ENCODE results near the gene AP3B1. TPM values are rescaled to one million over a fixed set of nuclear protein-coding genes. Genes with fewer than 3 reads are reported as not detected.
"Not testable (repeated sequence)": the region's sequence is repeated elsewhere in the genome, so short reads cannot be mapped to it uniquely, and the experiment has no call there.

The AP3B1 gene
- total RNA-seq, 5 donors from 2014 or later (not counting 1 experiment from before 2014, with no cell fraction given) = 26.2 to 40.8 (median 31.4) TPM

DNA sequence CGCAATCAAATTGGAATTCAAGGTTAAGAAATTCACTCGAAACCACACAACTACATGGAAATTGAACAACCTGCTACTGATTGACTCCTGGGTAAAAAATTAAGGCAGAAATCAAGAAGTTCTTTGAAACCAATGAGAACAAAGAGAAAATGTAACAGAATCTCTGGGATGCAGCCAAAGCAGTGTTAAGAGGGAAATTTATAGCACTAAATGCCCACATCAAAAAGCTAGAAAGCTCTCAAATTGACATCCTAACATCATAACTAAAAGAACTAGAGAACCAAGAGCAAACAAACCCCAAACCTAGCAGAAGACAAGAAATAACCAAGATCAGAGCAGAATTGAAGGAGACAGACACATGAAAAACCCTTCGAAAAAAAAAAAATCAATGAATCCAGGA is 226.9 kb downstream of the AP3B1 start:
- H3K4me3 Mint-ChIP-seq; H3K4me1 ChIP-seq (ENCODE audit: control insufficient read depth in 1 of 2, extremely low read depth in 1 of 2, insufficient read depth in 2 of 2, low read length in 2 of 2); H3K36me3 ChIP-seq (ENCODE audit: control insufficient read depth in 2 of 2, extremely low read depth in 1 of 2, insufficient read depth in 1 of 2, low read length in 1 of 2); ATAC-seq (replicated peaks in 1 of 4); H3K27me3 ChIP-seq (replicated peaks in 1 of 2; ENCODE audit: control insufficient read depth in 2 of 2, extremely low read depth in 1 of 2, insufficient read depth in 2 of 2, low read length in 1 of 2); H3K27me3 Mint-ChIP-seq; H3K4me1 Mint-ChIP-seq; H3K27ac Mint-ChIP-seq; H3K9me3 ChIP-seq; CTCF ChIA-PET; DNase-seq; H3K4me3 ChIP-seq (ENCODE audit: control insufficient read depth in 1 of 2, extremely low read depth in 1 of 2, low read length in 1 of 2); POLR2A ChIA-PET; H3K27ac ChIP-seq (ENCODE audit: low read length): not testable (repeated sequence)
- no CpG with 5 or more reads among the region's 3 CpGs for WGBS (ENCODE audit: insufficient coverage)
- peaks cover 66% of the 10 kb centered on the region for H3K36me3 Mint-ChIP-seq
- H3K9me3 Mint-ChIP-seq = peaks cover 6 to 37% (median 19%) of the 10 kb centered on the region in 3 donors

DNA sequence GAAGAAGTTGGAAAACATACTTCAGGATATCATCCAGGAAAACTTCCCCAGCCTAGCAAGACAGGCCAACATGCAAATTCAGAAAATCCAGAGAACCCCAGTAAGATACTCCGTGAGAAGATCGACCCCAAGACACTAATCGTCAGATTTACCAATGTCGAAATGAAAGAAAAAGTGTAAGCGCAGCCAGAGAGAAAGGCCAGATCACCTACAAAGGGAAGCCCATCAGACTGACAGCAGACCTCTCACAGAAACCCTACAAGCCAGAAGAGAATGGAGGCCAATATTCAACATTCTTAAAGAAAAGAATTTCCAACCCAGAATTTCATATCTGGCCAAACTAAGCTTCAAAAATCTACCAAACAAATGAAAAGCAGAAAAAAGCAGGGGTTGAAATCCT is 227.8 kb downstream of the AP3B1 start:
- ATAC-seq (replicated peaks in 1 of 4); H3K27me3 ChIP-seq (replicated peaks in 1 of 2; ENCODE audit: control insufficient read depth in 2 of 2, extremely low read depth in 1 of 2, insufficient read depth in 2 of 2, low read length in 1 of 2); H3K36me3 ChIP-seq (ENCODE audit: control insufficient read depth in 2 of 2, extremely low read depth in 1 of 2, insufficient read depth in 1 of 2, low read length in 1 of 2); H3K27me3 Mint-ChIP-seq; H3K4me3 ChIP-seq (ENCODE audit: control insufficient read depth in 1 of 2, extremely low read depth in 1 of 2, low read length in 1 of 2); H3K4me1 Mint-ChIP-seq; DNase-seq; H3K27ac Mint-ChIP-seq; CTCF ChIA-PET; H3K27ac ChIP-seq (ENCODE audit: low read length); H3K9me3 ChIP-seq; POLR2A ChIA-PET; H3K4me3 Mint-ChIP-seq; H3K4me1 ChIP-seq (ENCODE audit: control insufficient read depth in 1 of 2, extremely low read depth in 1 of 2, insufficient read depth in 2 of 2, low read length in 2 of 2): not testable (repeated sequence)
- WGBS (ENCODE audit: insufficient coverage) = 100% methylated on average over 5 of the region's 5 CpGs
- H3K9me3 Mint-ChIP-seq = peaks cover 6 to 37% (median 19%) of the 10 kb centered on the region in 3 donors
- H3K36me3 Mint-ChIP-seq = peaks cover 61% of the 10 kb centered on the region

DNA sequence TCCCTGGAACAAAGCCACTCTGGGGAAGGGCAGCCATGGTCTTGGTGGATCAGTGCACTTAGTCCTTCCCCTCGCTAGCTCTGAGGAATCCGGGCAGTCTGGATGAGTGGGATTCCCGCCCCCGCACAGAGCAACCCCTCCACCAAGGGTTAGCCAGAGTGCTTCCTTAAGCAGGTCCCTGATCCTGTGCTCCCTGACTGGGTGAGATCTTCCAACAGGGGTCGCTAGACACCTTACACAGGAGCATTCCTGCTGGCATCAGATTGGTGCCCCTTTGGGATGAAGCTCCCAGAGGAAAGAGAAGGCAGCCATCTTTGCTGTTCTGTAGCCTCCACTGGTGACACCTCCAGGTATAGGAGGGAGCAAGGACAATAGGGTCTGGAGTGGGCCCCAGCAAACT is 228.8 kb downstream of the AP3B1 start:
- no peak for ATAC-seq (replicated peaks in 1 of 4)
- Mint-ChIP-seq H3K4me1 (peaks cover 0 to 2% (median 0%) of the 10 kb centered on the region in 3 donors), H3K27me3 (no peaks in the 10 kb centered on the region), H3K36me3 (peaks cover 59% of the 10 kb centered on the region), H3K27ac (no peak overlapping the region), H3K9me3 (peaks cover 6 to 32% (median 19%) of the 10 kb centered on the region in 3 donors), H3K4me3 (no peak overlapping the region)
- Histone ChIP-seq H3K9me3 (no peaks in the 10 kb centered on the region), H3K27ac (ENCODE audit: low read length) (no peak overlapping the region), H3K4me1 (ENCODE audit: control insufficient read depth in 1 of 2, extremely low read depth in 1 of 2, insufficient read depth in 2 of 2, low read length in 2 of 2) (no peaks in the 10 kb centered on the region), H3K27me3 (replicated peaks in 1 of 2; ENCODE audit: control insufficient read depth in 2 of 2, extremely low read depth in 1 of 2, insufficient read depth in 2 of 2, low read length in 1 of 2) (no peaks in the 10 kb centered on the region), H3K4me3 (ENCODE audit: control insufficient read depth in 1 of 2, extremely low read depth in 1 of 2, low read length in 1 of 2) (no peak overlapping the region), H3K36me3 (ENCODE audit: control insufficient read depth in 2 of 2, extremely low read depth in 1 of 2, insufficient read depth in 1 of 2, low read length in 1 of 2) (no peaks in the 10 kb centered on the region)
- CTCF ChIA-PET = no interaction called here
- 94% methylated on average over 3 of the region's 5 CpGs for WGBS (ENCODE audit: insufficient coverage)
- POLR2A ChIA-PET = no interaction called here
- DNase-seq = no peak

DNA sequence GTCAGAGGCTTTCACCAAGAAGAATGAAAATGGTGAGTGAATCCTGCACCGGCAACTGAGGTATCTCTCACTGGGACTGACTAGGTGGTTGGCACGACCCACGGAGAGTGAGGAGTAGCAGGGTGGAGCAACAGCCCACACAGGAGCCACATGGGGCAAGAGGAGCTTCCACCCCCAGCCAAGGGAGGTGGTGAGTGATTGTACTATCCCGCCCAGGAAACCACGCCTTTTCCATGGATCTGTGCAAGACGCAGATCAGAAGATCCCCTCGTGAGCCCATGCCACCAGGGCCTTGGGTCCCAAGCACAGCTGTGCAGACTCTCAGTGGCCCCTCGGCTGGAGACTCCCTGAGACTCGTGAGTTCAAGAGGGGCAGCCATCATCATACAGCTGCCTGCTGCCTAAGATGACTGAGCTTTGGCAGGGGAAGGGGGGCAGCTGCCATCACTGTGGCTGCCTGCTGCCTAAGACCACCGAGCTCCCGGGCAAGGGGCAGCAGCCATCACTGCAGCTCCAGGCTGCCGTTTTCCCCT is 229.5 kb downstream of the AP3B1 start:
- CTCF ChIA-PET = no interaction called here
- POLR2A ChIA-PET = no interaction called here
- 89% methylated on average over 11 of the region's 12 CpGs for WGBS (ENCODE audit: insufficient coverage)

DNA sequence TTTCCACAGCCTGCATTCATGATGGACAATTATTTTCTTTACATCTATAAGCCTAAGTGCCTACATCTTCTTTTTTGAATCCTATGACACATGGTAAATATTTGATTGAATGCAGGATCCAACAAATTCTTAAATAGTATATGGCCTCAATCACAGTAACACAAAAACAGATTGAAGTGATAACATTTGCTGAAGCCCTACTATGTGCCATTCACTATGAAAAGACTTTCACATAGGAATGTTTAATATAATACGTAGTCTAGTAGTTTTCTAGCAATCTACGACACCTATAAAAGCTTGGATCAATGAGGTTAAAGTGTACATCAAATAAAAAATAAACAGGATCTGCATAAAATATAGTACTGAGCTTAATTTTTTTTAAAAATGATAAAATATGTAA is 231.0 kb downstream of the AP3B1 start:
- DNase-seq (no peak), ATAC-seq (replicated peaks in 1 of 4) (no peak)
- no CpG with 5 or more reads among the region's 2 CpGs for WGBS (ENCODE audit: insufficient coverage)
- Mint-ChIP-seq H3K9me3 (peaks cover 6 to 15% (median 7%) of the 10 kb centered on the region in 3 donors), H3K27me3 (no peaks in the 10 kb centered on the region), H3K4me1 (no peaks in the 10 kb centered on the region), H3K36me3 (peaks cover 39% of the 10 kb centered on the region), H3K4me3 (no peak overlapping the region), H3K27ac (no peak overlapping the region)
- Histone ChIP-seq H3K36me3 (ENCODE audit: control insufficient read depth in 2 of 2, extremely low read depth in 1 of 2, insufficient read depth in 1 of 2, low read length in 1 of 2) (no peaks in the 10 kb centered on the region), H3K27me3 (replicated peaks in 1 of 2; ENCODE audit: control insufficient read depth in 2 of 2, extremely low read depth in 1 of 2, insufficient read depth in 2 of 2, low read length in 1 of 2) (no peaks in the 10 kb centered on the region), H3K9me3 (no peaks in the 10 kb centered on the region), H3K4me3 (ENCODE audit: control insufficient read depth in 1 of 2, extremely low read depth in 1 of 2, low read length in 1 of 2) (no peak overlapping the region), H3K27ac (ENCODE audit: low read length) (no peak overlapping the region), H3K4me1 (ENCODE audit: control insufficient read depth in 1 of 2, extremely low read depth in 1 of 2, insufficient read depth in 2 of 2, low read length in 2 of 2) (no peaks in the 10 kb centered on the region)
- ChIA-PET CTCF (interaction anchor here in 1 of 2 donors (0.7 kb wide), 1 partner anchor 749 kb away, joined by 3 read pairs; no protein-coding TSS in a partner anchor), POLR2A (no interaction called here)

More for the DNA sequence above, 229.5 kb downstream of the AP3B1 start:
- H3K9me3 Mint-ChIP-seq = peaks cover 6 to 27% (median 19%) of the 10 kb centered on the region in 3 donors
- H3K27ac ChIP-seq (ENCODE audit: low read length) = no peak overlapping the region
- H3K36me3 Mint-ChIP-seq = peaks cover 54% of the 10 kb centered on the region
- H3K27me3 ChIP-seq (replicated peaks in 1 of 2; ENCODE audit: control insufficient read depth in 2 of 2, extremely low read depth in 1 of 2, insufficient read depth in 2 of 2, low read length in 1 of 2) = no peaks in the 10 kb centered on the region
- no peak overlapping the region for H3K4me3 ChIP-seq (ENCODE audit: control insufficient read depth in 1 of 2, extremely low read depth in 1 of 2, low read length in 1 of 2)
- H3K4me1 ChIP-seq (ENCODE audit: control insufficient read depth in 1 of 2, extremely low read depth in 1 of 2, insufficient read depth in 2 of 2, low read length in 2 of 2) = no peaks in the 10 kb centered on the region
- no peak for ATAC-seq (replicated peaks in 1 of 4)
- no peaks in the 10 kb centered on the region for H3K27me3 Mint-ChIP-seq
- H3K9me3 ChIP-seq = no peaks in the 10 kb centered on the region
- peaks cover 0 to 2% (median 0%) of the 10 kb centered on the region in 3 donors for H3K4me1 Mint-ChIP-seq
- H3K4me3 Mint-ChIP-seq = no peak overlapping the region
- H3K36me3 ChIP-seq (ENCODE audit: control insufficient read depth in 2 of 2, extremely low read depth in 1 of 2, insufficient read depth in 1 of 2, low read length in 1 of 2) = no peaks in the 10 kb centered on the region
- no peak for DNase-seq
- H3K27ac Mint-ChIP-seq = no peak overlapping the region

DNA sequence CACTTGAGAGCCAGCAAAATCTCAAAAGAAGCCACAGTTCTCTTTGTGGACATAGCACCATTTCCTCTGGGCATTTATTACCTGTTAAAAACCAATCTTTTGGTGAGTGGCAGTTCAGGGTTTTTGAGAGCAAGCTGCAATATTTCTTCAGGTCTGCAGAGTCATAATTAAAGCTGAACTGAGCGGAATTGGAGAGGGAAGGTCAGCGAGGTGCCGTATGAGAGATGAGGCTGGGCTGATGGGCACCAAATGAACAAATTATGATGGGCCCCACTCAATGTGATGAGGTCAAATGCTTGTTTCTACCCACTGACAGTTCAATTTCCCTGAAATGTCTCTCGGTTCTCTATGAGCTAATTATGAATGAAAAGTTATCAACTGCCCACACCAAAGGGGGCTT is 231.9 kb downstream of the AP3B1 start:
- Histone ChIP-seq H3K9me3 (no peaks in the 10 kb centered on the region), H3K4me3 (ENCODE audit: control insufficient read depth in 1 of 2, extremely low read depth in 1 of 2, low read length in 1 of 2) (no peak overlapping the region), H3K27ac (ENCODE audit: low read length) (no peak overlapping the region), H3K4me1 (ENCODE audit: control insufficient read depth in 1 of 2, extremely low read depth in 1 of 2, insufficient read depth in 2 of 2, low read length in 2 of 2) (no peaks in the 10 kb centered on the region), H3K27me3 (replicated peaks in 1 of 2; ENCODE audit: control insufficient read depth in 2 of 2, extremely low read depth in 1 of 2, insufficient read depth in 2 of 2, low read length in 1 of 2) (no peaks in the 10 kb centered on the region), H3K36me3 (ENCODE audit: control insufficient read depth in 2 of 2, extremely low read depth in 1 of 2, insufficient read depth in 1 of 2, low read length in 1 of 2) (no peaks in the 10 kb centered on the region)
- Mint-ChIP-seq H3K4me1 (no peaks in the 10 kb centered on the region), H3K9me3 (peaks cover 5 to 6% (median 6%) of the 10 kb centered on the region in 3 donors), H3K36me3 (peaks cover 31% of the 10 kb centered on the region), H3K27me3 (no peaks in the 10 kb centered on the region), H3K27ac (no peak overlapping the region), H3K4me3 (no peak overlapping the region)
- CTCF ChIA-PET = interaction anchor here in 1 of 2 donors (1.4 kb wide), 1 partner anchor 11 kb away, joined by 4 read pairs; no protein-coding TSS in a partner anchor
- POLR2A ChIA-PET = no interaction called here
- DNase-seq (no peak), ATAC-seq (replicated peaks in 1 of 4) (no peak)
- WGBS (ENCODE audit: insufficient coverage) = 95% methylated on average over 3 of the region's 4 CpGs

DNA sequence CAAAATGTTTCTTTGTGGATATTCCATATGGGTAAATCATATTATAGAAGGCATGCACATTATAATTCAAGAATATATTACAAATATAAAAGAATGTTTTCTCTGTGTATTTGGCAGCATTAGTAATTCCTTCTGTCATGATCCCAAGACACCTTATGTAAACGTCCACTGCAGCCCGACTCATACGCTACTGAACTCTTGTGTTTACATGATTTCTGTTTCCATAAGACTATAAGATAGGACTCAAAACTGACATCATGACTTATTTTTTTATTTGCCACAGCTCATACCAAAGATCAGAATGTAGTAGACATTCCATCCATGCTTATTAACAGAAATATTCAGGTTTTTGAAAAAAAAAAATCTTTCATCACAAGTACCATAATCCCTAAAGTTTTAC is 234.1 kb downstream of the AP3B1 start:
- no peaks in the 10 kb centered on the region for H3K27me3 Mint-ChIP-seq
- no peak overlapping the region for H3K27ac ChIP-seq (ENCODE audit: low read length)
- H3K4me1 Mint-ChIP-seq = peaks cover 0 to 3% (median 0%) of the 10 kb centered on the region in 3 donors
- ATAC-seq (replicated peaks in 1 of 4) = no peak
- CTCF ChIA-PET = no interaction called here
- no peak for DNase-seq
- H3K27me3 ChIP-seq (replicated peaks in 1 of 2; ENCODE audit: control insufficient read depth in 2 of 2, extremely low read depth in 1 of 2, insufficient read depth in 2 of 2, low read length in 1 of 2) = no peaks in the 10 kb centered on the region
- no peaks in the 10 kb centered on the region for H3K9me3 Mint-ChIP-seq
- H3K36me3 ChIP-seq (ENCODE audit: control insufficient read depth in 2 of 2, extremely low read depth in 1 of 2, insufficient read depth in 1 of 2, low read length in 1 of 2) = no peaks in the 10 kb centered on the region
- no peak overlapping the region for H3K4me3 Mint-ChIP-seq
- 100% methylated on average over 1 of the region's 3 CpGs for WGBS (ENCODE audit: insufficient coverage)
- no peaks in the 10 kb centered on the region for H3K4me1 ChIP-seq (ENCODE audit: control insufficient read depth in 1 of 2, extremely low read depth in 1 of 2, insufficient read depth in 2 of 2, low read length in 2 of 2)
- H3K4me3 ChIP-seq (ENCODE audit: control insufficient read depth in 1 of 2, extremely low read depth in 1 of 2, low read length in 1 of 2) = no peak overlapping the region
- POLR2A ChIA-PET = no interaction called here
- H3K9me3 ChIP-seq = no peaks in the 10 kb centered on the region
- no peak overlapping the region for H3K27ac Mint-ChIP-seq
- H3K36me3 Mint-ChIP-seq = peaks cover 19% of the 10 kb centered on the region
